GM19025 (cell line): ENCODE data around the gene OPCML.

ENCODE experiments used
- ATAC-seq: cut with Tn5 transposase; IDR thresholded peaks from one replicate; pipeline ENCODE4 v1.9.1; 2021; ENCODE audit warnings: mild to moderate bottlenecking, low read depth, moderate library complexity; ENCODE audit not compliant: unreplicated experiment

Gene OPCML

DNA sequence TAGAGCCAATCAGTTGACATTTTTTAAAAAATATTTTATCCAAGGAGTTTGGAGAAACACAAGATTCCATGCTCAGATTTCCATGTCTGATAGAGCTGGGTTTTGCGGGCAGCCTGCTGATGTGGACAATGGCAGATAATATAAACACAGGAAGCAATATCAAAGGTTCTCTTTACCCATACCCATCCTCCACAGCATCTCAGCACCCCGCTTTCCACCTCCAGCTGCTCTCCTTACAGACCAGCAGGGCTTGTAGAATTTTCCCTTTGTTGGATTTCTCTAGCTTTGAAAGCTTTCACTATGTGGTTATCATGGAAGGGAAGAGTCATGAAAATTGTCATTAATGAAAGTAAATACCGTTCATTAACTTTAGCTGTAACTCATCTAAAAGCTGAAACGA lies 746.4 kb downstream of the OPCML start:
- ATAC-seq: no peak

DNA sequence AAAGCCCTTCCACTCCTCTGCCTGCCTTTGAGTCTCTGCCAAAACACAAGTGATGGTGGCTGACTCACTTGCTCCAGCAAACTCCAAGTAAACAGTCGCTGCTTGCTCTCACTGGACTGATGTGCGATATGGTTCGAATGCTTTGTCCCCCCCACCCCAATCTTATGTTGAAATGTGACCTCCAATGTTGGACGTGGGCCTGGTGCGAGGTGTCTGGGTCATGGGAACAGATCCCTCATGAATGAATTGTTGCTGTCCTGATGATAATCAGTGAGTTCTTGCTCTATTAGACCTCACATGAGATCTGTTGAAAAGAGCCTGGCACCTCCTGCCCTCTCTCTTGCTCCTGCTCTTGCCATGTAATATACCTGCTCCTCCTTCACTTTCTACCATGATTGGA lies 747.9 kb downstream of the OPCML start:
- no peak for ATAC-seq

DNA sequence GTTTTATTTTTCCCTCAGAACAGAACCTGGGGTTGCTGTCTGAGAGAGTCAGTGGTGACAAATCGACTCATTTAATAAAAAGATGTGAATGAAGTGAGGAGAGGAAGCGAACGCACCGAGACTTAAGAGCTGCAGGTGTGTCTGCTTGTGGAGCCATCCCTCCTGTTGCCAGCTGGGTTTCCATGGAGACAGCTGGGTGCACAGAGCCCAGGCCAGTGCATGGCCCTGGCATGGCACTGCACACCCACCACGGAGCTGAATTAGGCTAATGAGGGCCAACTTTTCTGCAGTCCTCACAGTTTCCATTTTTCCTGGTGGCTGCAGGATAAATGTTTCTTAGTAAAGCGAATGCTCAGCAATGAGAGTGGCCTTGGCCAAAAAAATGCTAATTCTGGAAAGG lies 750.2 kb downstream of the OPCML start:
- no peak for ATAC-seq

DNA sequence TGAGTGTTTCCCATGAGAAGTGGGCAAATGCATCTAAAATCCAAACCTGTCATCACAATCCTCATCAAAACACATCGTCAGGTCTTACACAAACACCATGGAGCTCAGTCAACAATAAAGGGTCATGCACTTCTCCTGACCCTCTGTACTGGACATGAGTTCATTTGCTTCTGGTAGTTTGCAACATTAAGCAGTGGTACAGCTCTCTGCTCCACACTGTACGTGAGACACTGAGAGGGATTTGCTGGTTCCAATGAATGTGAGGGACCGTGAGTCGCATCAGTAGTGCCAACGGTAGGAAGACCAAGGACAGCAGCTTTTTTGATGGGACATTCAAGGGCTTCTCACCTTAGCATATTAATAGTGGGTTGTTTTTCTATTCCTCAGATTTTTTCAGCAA lies 752.3 kb downstream of the OPCML start:
- ATAC-seq: no peak

- ATAC-seq: no peak
Measured at GRCh38 chr11:132779497-132779896, 752.8 kb downstream of the OPCML start.

- no peak for ATAC-seq
Measured at GRCh38 chr11:132777067-132777975, 755.0 kb downstream of the OPCML start.

GRCh38 chr11:132773751-132774150 lies 758.5 kb downstream of the OPCML start:
- no peak for ATAC-seq

GRCh38 chr11:132772703-132773545 lies 759.4 kb downstream of the OPCML start:
- ATAC-seq: no peak

GRCh38 chr11:132771746-132772145 lies 760.6 kb downstream of the OPCML start:
- no peak for ATAC-seq

- no peak for ATAC-seq
Measured at GRCh38 chr11:132770829-132771530, 761.3 kb downstream of the OPCML start.

GRCh38 chr11:132763503-132763902 lies 768.8 kb downstream of the OPCML start:
- no peak for ATAC-seq

DNA sequence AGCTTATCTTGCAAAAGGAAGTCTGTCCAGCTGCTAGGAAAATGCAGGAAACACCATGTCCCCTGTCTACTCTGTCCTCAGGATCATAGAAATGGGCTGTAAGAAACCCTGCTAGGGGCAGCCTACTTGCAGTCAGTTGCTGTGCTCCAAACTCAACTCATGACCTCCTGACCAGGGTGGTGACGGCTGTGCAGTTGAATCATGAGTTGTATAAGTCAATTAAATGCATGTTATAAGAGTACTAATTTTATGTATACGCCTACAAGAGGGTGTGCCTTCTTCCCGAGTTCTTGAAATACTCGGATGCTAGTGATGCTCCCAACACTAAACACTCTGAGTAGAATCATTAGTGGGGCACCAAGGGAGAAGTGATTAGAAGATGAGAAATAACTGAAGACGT lies 776.4 kb downstream of the OPCML start:
- no peak for ATAC-seq

DNA sequence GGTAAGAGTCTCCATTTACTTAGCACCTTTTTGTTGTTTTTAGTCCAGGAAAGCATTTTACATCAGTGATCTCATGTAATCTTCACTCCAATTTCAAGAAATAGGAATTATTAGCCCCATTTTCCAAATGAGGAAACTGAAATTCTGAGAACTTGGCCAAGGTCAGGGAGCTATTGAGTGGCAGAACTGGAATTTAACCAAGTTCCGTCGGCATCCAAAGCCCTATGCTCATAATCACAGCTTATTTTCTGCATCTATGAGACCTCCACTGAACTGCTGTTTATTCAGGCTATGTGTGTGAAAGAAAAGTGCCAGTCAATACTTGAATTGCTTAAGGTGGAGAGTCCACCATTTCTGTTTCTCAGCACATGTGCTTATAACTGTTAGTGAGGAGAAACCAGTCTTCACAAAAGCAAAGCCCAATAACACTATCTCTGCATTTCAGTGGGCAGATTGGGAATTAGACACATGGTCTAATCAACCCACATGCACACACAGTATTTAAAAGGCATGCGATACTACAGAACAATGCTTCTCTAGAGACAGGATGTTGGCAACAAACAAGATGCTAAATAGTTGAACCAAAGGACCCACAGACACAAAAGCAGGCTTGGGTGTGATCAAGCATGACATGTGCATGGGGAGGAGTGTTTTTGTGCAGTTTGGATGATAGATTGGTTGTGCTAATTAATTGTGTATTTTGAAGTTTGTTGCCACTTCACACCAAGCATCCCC lies 780.6 kb downstream of the OPCML start:
- no peak for ATAC-seq

- no peak for ATAC-seq
Measured at GRCh38 chr11:132746305-132746704, 786.0 kb downstream of the OPCML start.

DNA sequence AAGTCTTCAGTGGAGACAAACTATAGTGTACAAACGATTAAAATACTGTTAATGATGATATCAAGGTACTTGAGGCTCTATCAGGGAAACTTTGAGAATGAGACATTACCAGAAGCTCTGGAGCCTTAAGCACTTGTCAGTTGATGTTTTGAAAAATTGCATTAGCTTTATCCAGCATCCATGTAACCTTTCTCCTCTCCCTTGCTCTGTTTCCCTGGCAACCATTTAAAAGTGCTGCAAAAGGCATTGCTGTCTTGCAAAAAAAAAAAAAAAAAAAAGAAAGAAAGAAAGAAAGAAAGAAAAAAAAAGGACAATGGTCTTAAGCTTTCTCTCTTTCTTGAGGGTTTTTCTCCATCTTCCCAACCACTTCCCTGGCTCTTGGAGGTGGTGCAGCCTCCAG lies 787.0 kb downstream of the OPCML start:
- no peak for ATAC-seq

- no peak for ATAC-seq
Measured at GRCh38 chr11:132744771-132745170, 787.5 kb downstream of the OPCML start.

DNA sequence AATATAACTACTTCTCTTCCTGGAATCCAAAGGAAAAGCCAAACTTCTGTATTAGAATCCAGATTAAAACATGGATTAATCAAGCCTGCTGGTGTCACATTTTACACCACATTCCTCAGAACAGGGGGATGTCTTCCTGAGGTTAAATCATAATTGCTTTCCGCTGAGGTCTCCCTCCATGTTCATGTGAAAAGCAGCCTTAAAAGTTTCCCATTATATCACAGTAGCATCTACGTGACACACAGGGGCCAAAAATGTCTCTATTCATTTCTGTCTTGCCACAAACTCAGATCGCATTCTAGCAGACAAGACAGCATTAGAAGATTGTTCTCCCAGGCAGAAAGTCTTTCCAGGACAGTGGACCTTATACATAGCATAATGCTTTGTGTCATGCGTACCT lies 788.7 kb downstream of the OPCML start:
- ATAC-seq: no peak

DNA sequence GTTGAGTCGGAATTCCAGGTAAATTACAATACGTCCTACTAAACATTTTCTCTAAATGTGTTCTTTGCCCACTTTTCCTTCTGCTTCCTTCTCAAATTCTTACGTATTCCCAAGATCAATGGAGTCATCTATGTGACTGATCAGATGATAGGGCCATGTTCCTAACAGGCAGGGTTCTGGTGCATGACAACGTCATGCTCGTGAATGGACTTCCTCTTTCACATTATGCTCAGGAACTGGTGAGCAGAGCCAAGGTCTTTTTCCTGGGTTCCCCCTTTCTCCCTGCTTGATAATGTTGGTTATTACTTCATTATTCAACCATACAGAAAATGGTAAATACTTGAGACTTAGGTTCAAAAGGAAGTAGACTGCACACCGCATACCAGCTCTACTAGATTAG lies 789.4 kb downstream of the OPCML start:
- ATAC-seq: no peak

GRCh38 chr11:132734217-132734616 lies 798.1 kb downstream of the OPCML start:
- no peak for ATAC-seq

DNA sequence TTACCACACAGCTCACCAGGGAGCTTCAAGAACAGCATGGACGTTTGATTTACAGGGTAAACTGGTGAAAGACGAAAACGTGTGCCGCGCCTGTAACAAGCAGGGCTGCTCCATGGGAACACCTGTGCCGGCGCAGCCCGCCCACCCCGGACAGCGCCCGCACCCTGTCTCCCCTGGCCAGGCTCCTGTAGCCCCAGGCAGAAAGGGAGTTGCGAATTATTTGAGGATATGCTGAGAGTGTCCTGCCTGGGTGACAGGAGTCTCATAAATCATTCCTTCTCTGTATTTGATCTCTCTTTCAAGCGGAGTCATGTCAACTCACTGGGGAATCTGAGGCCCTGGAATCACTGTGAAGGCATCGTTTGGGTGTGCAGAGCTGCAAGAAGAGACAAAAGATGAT lies 804.3 kb downstream of the OPCML start:
- ATAC-seq: no peak
